CD4-positive, alpha-beta memory T cell (primary cell): ENCODE measurements around the gene AGPAT3. TPM values are rescaled to one million over a fixed set of nuclear protein-coding genes. Genes with fewer than 3 reads are reported as not detected.
A peak's percentile ranks its signal among the peaks of the same experiment; 100 is the strongest.
"Not testable (repeated sequence)": the region's sequence is repeated elsewhere in the genome, so short reads cannot be mapped to it uniquely, and the experiment has no call there.

Source experiments
- CTCF ChIA-PET: fragments of 350-600 bp; sonication (Branson Sonifier 250); formaldehyde crosslinking; loops from one replicate; lab custom pipeline; 2021; ENCODE audit warnings: inconsistent platforms; ENCODE audit not compliant: partially characterized antibody; lab: Charles Lee
- POLR2A ChIA-PET: fragments of 350-600 bp; sonication (Branson Sonifier 250); formaldehyde crosslinking; loops from one replicate; lab custom pipeline; 2021; ENCODE audit not compliant: partially characterized antibody; lab: Charles Lee
- DNase-seq, 5 donors: peaks; one replicate each; pipeline versions ENCODE4 v3.0.0 to v3.0.0-alpha.2; 2020 to 2022; ENCODE audit warnings: mixed read lengths in 1 of 5
- H3K27ac ChIP-seq: one replicate; pipeline ENCODE4 v1.7.0; 2013; ENCODE audit warnings: low read depth, low read length
- H3K27me3 ChIP-seq: 2 replicates; pipeline ENCODE4 v1.7.0; 2013; ENCODE audit warnings: mild to moderate bottlenecking, low read length, moderate library complexity; ENCODE audit not compliant: insufficient read depth
- H3K36me3 ChIP-seq: 2 replicates; pipeline ENCODE4 v1.7.0; 2013; ENCODE audit warnings: mild to moderate bottlenecking, low read length, moderate library complexity; ENCODE audit not compliant: insufficient read depth
- H3K4me1 ChIP-seq: 2 replicates; pipeline ENCODE4 v1.7.0; 2013; ENCODE audit warnings: mild to moderate bottlenecking, low read length, moderate library complexity; ENCODE audit not compliant: insufficient read depth
- H3K4me3 ChIP-seq, 2 donors: one replicate each; pipeline ENCODE4 v1.7.0; 2013; ENCODE audit warnings: low read length in 2 of 2, mild to moderate bottlenecking in 1 of 2
- H3K9me3 ChIP-seq, 2 donors: one replicate each; pipeline ENCODE4 v1.7.0; 2013; ENCODE audit warnings: low read length in 2 of 2, control low read depth in 1 of 2; ENCODE audit not compliant: control insufficient read depth in 1 of 2
- H3K27ac Mint-ChIP-seq, 7 donors: one replicate each; pipeline ENCODE4 v1.8.0; 2020 to 2021; ENCODE audit warnings: mixed read lengths in 7 of 7, mild to moderate bottlenecking in 6 of 7, inconsistent platforms in 3 of 7, moderate library complexity in 3 of 7
- H3K27me3 Mint-ChIP-seq, 2 donors: one replicate each; pipeline ENCODE4 v1.8.0; 2020 to 2021; ENCODE audit warnings: mixed read lengths in 2 of 2
- H3K36me3 Mint-ChIP-seq, 2 donors: one replicate each; pipeline ENCODE4 v1.8.0; 2020 to 2021; ENCODE audit warnings: mixed read lengths in 2 of 2, inconsistent platforms in 1 of 2, mild to moderate bottlenecking in 1 of 2
- H3K4me1 Mint-ChIP-seq, 4 donors: one replicate each; pipeline ENCODE4 v1.8.0; 2020 to 2021; ENCODE audit warnings: mixed read lengths in 4 of 4, mild to moderate bottlenecking in 1 of 4
- H3K4me3 Mint-ChIP-seq, 8 donors: one replicate each; pipeline ENCODE4 v1.8.0; 2020 to 2021; ENCODE audit warnings: mixed read lengths in 8 of 8, mild to moderate bottlenecking in 7 of 8, moderate library complexity in 6 of 8, inconsistent platforms in 3 of 8
- H3K9me3 Mint-ChIP-seq, 8 donors: one replicate each; pipeline ENCODE4 v1.8.0; 2020 to 2021; ENCODE audit warnings: mixed read lengths in 8 of 8, mild to moderate bottlenecking in 5 of 8, inconsistent platforms in 3 of 8, moderate library complexity in 1 of 8
- intact Hi-C: fragments of 100-400 bp; cut with micrococcal nuclease; formaldehyde crosslinking; loops from one replicate; pipeline ENCODE4 v1.15.1; 2023
- polyA plus RNA-seq, 2 donors: library from polyadenylated mRNA; unstranded; fragments of 300-500 nt; fragmentation: Illumina TruSeq; gene quantifications; one replicate each; pipeline ENCODE4 v1.2.3, GENCODE V29; 2021
- total RNA-seq, 2 experiments: library from RNA; stranded (reverse); gene quantifications; one replicate each; pipeline ENCODE4 v1.2.3, GENCODE V29; 2021

The AGPAT3 gene
- total and polyA plus RNA-seq, 4 experiments from 2014 or later, result 16.0 to 76.7 (median 46.7) TPM

GRCh38 chr21:43820466-43820865 lies 44.6 kb upstream of the AGPAT3 start:
- POLR2A ChIA-PET, result no interaction called here
- no peaks in the 10 kb centered on the region for H3K4me1 ChIP-seq
- Mint-ChIP-seq H3K9me3 (peaks cover 5 to 11% (median 8%) of the 10 kb centered on the region in 8 donors), H3K36me3 (peaks cover 0 to 7% of the 10 kb centered on the region in 2 donors), H3K27me3 (no peaks in the 10 kb centered on the region), H3K4me3 (no peak overlapping the region), H3K4me1 (peaks cover 0 to 1% (median 0%) of the 10 kb centered on the region in 4 donors), H3K27ac (peak overlapping the region in 1 of 7 donors; percentile 60)
- no peak for DNase-seq
- H3K27ac ChIP-seq, result no peak overlapping the region
- H3K9me3 ChIP-seq, result peaks cover 0 to 7% of the 10 kb centered on the region in 2 donors
- CTCF ChIA-PET, result interaction anchor here (0.5 kb wide), 1 partner anchor 42 kb away, joined by 4 read pairs; no protein-coding TSS in a partner anchor
- no peaks in the 10 kb centered on the region for H3K36me3 ChIP-seq
- no peaks in the 10 kb centered on the region for H3K27me3 ChIP-seq
- no peak overlapping the region for H3K4me3 ChIP-seq
- intact Hi-C loops, result no loop called here

- H3K27me3 ChIP-seq, H3K9me3 ChIP-seq, CTCF ChIA-PET, H3K4me3 Mint-ChIP-seq, intact Hi-C loops, H3K27ac Mint-ChIP-seq, DNase-seq, H3K36me3 Mint-ChIP-seq, H3K4me1 Mint-ChIP-seq, H3K27me3 Mint-ChIP-seq, H3K4me1 ChIP-seq, H3K36me3 ChIP-seq, H3K4me3 ChIP-seq, POLR2A ChIA-PET, H3K27ac ChIP-seq: not testable (repeated sequence)
- peaks cover 5 to 11% (median 8%) of the 10 kb centered on the region in 8 donors for H3K9me3 Mint-ChIP-seq
These were observed 42.9 kb upstream of the AGPAT3 start for GRCh38 chr21:43822166-43822565.

GRCh38 chr21:43822741-43823140 lies 42.3 kb upstream of the AGPAT3 start:
- DNase-seq, H3K4me1 Mint-ChIP-seq, POLR2A ChIA-PET, H3K36me3 Mint-ChIP-seq, H3K27ac Mint-ChIP-seq, H3K4me3 ChIP-seq, H3K36me3 ChIP-seq, intact Hi-C loops, H3K9me3 ChIP-seq, H3K4me3 Mint-ChIP-seq, H3K4me1 ChIP-seq, H3K27ac ChIP-seq, H3K27me3 ChIP-seq, H3K27me3 Mint-ChIP-seq: not testable (repeated sequence)
- CTCF ChIA-PET, result interaction anchor here (0.9 kb wide), 1 partner anchor 69 kb away, joined by 4 read pairs; no protein-coding TSS in a partner anchor
- H3K9me3 Mint-ChIP-seq, result peaks cover 5 to 11% (median 8%) of the 10 kb centered on the region in 8 donors

GRCh38 chr21:43824333-43825241 lies 40.4 kb upstream of the AGPAT3 start:
- Histone ChIP-seq H3K36me3 (no peaks in the 10 kb centered on the region), H3K9me3 (no peaks in the 10 kb centered on the region), H3K27me3 (no peaks in the 10 kb centered on the region), H3K4me1 (no peaks in the 10 kb centered on the region), H3K27ac (no peak overlapping the region), H3K4me3 (no peak overlapping the region)
- H3K9me3 Mint-ChIP-seq, result no peaks in the 10 kb centered on the region
- intact Hi-C loops, result no loop called here
- ChIA-PET POLR2A (no interaction called here), CTCF (interaction anchor here (1.2 kb wide), 1 partner anchor 13 kb away, joined by 6 read pairs; no protein-coding TSS in a partner anchor)
- H3K4me1 Mint-ChIP-seq, result no peaks in the 10 kb centered on the region
- H3K4me3 Mint-ChIP-seq, result no peak overlapping the region
- no peaks in the 10 kb centered on the region for H3K36me3 Mint-ChIP-seq
- H3K27me3 Mint-ChIP-seq, result peaks cover 0 to 7% of the 10 kb centered on the region in 2 donors
- H3K27ac Mint-ChIP-seq, result peak overlapping the region in 1 of 7 donors; percentile 59
- DNase-seq, result no peak

- Histone ChIP-seq H3K27me3 (no peaks in the 10 kb centered on the region), H3K9me3 (no peaks in the 10 kb centered on the region), H3K27ac (no peak overlapping the region), H3K36me3 (no peaks in the 10 kb centered on the region), H3K4me3 (no peak overlapping the region), H3K4me1 (no peaks in the 10 kb centered on the region)
- no peaks in the 10 kb centered on the region for H3K9me3 Mint-ChIP-seq
- no peaks in the 10 kb centered on the region for H3K36me3 Mint-ChIP-seq
- no peak overlapping the region for H3K4me3 Mint-ChIP-seq
- no peak overlapping the region for H3K27ac Mint-ChIP-seq
- no peak for DNase-seq
- CTCF ChIA-PET, result no interaction called here
- intact Hi-C loops, result no loop called here
- H3K4me1 Mint-ChIP-seq, result no peaks in the 10 kb centered on the region
- POLR2A ChIA-PET, result no interaction called here
- H3K27me3 Mint-ChIP-seq, result peaks cover 0 to 7% of the 10 kb centered on the region in 2 donors
These were observed 39.6 kb upstream of the AGPAT3 start for GRCh38 chr21:43825242-43825935.

- CTCF ChIA-PET, result no interaction called here
- intact Hi-C loops, result no loop called here
- H3K27ac ChIP-seq, result no peak overlapping the region
These were observed 38.9 kb upstream of the AGPAT3 start for GRCh38 chr21:43825936-43826622.

GRCh38 chr21:43826623-43826974 lies 38.4 kb upstream of the AGPAT3 start:
- Mint-ChIP-seq H3K27ac (no peak overlapping the region), H3K27me3 (peaks cover 2 to 7% of the 10 kb centered on the region in 2 donors), H3K4me1 (no peaks in the 10 kb centered on the region), H3K9me3 (no peaks in the 10 kb centered on the region), H3K36me3 (no peaks in the 10 kb centered on the region), H3K4me3 (no peak overlapping the region)
- CTCF ChIA-PET, result no interaction called here
- H3K4me1 ChIP-seq, result no peaks in the 10 kb centered on the region
- H3K4me3 ChIP-seq, result no peak overlapping the region
- H3K27ac ChIP-seq, result no peak overlapping the region
- intact Hi-C loops, result no loop called here
- H3K36me3 ChIP-seq, result no peaks in the 10 kb centered on the region
- no peak for DNase-seq
- H3K27me3 ChIP-seq, result no peaks in the 10 kb centered on the region
- no peaks in the 10 kb centered on the region for H3K9me3 ChIP-seq
- POLR2A ChIA-PET, result no interaction called here

More at GRCh38 chr21:43825936-43826622, 38.9 kb upstream of the AGPAT3 start:
- Mint-ChIP-seq H3K27me3 (peaks cover 2 to 7% of the 10 kb centered on the region in 2 donors), H3K9me3 (no peaks in the 10 kb centered on the region), H3K4me3 (no peak overlapping the region), H3K4me1 (no peaks in the 10 kb centered on the region), H3K27ac (no peak overlapping the region), H3K36me3 (no peaks in the 10 kb centered on the region)
- POLR2A ChIA-PET, result no interaction called here
- DNase-seq, result no peak
- no peaks in the 10 kb centered on the region for H3K4me1 ChIP-seq
- no peaks in the 10 kb centered on the region for H3K36me3 ChIP-seq
- H3K4me3 ChIP-seq, result no peak overlapping the region
- H3K9me3 ChIP-seq, result no peaks in the 10 kb centered on the region
- H3K27me3 ChIP-seq, result no peaks in the 10 kb centered on the region
